GM19238 (cell line): ENCODE results near the gene LGSN.
A peak's percentile ranks its signal among the peaks of the same experiment; 100 is the strongest.
"Not testable (repeated sequence)": the region's sequence is repeated elsewhere in the genome, so short reads cannot be mapped to it uniquely, and the experiment has no call there.

ENCODE experiments used
- DNase-seq: peaks from one replicate; pipeline ENCODE4 v3.0.0; 2011; ENCODE audit warnings: low spot score; ENCODE audit not compliant: insufficient read length

The LGSN gene

GRCh38 chr6:63319939-63320338, at the start of gene LGSN:
LGSN (minus strand) TSS chr6:63319983; CDS start chr6:63319943, 40 bp downstream.
- DNase-seq: no peak

GRCh38 chr6:63368347-63368746, 48.6 kb upstream of the LGSN start:
- no peak for DNase-seq

- not testable (repeated sequence) for DNase-seq
Observed at GRCh38 chr6:63362500-63363120, 42.8 kb upstream of the LGSN start.

- not testable (repeated sequence) for DNase-seq
Observed at GRCh38 chr6:63357384-63357783, 37.6 kb upstream of the LGSN start.

- DNase-seq: no peak
Observed at GRCh38 chr6:63355632-63356031, 35.8 kb upstream of the LGSN start.

GRCh38 chr6:63353286-63353630, 33.5 kb upstream of the LGSN start:
- DNase-seq: no peak

- peak; percentile 38 for DNase-seq
Observed at GRCh38 chr6:63352544-63353285, 32.9 kb upstream of the LGSN start.

GRCh38 chr6:63352069-63352543, 32.3 kb upstream of the LGSN start:
- no peak for DNase-seq

GRCh38 chr6:63349401-63349800, 29.6 kb upstream of the LGSN start:
- no peak for DNase-seq

GRCh38 chr6:63348836-63349235, 29.1 kb upstream of the LGSN start:
- DNase-seq: no peak

- no peak for DNase-seq
Observed at GRCh38 chr6:63347599-63347998, 27.8 kb upstream of the LGSN start.

GRCh38 chr6:63346217-63346835, 26.5 kb upstream of the LGSN start:
- no peak for DNase-seq

GRCh38 chr6:63340351-63340750, 20.6 kb upstream of the LGSN start:
- DNase-seq: no peak

GRCh38 chr6:63334652-63335051, 14.9 kb upstream of the LGSN start:
- DNase-seq: not testable (repeated sequence)

- no peak for DNase-seq
Observed at GRCh38 chr6:63333440-63333839, 13.7 kb upstream of the LGSN start.

GRCh38 chr6:63326630-63327029, 6.8 kb upstream of the LGSN start:
- DNase-seq: not testable (repeated sequence)

GRCh38 chr6:63322981-63323380, 3.2 kb upstream of the LGSN start:
- no peak for DNase-seq

GRCh38 chr6:63321821-63322220, 2.0 kb upstream of the LGSN start:
- DNase-seq: no peak

GRCh38 chr6:63317641-63318040, 2.1 kb downstream of the LGSN start:
- DNase-seq: no peak

GRCh38 chr6:63316113-63316512, 3.7 kb downstream of the LGSN start:
- DNase-seq: no peak

- no peak for DNase-seq
Observed at GRCh38 chr6:63313111-63313510, 6.7 kb downstream of the LGSN start.

GRCh38 chr6:63307581-63308246, 12.1 kb downstream of the LGSN start:
- peak; percentile 3 for DNase-seq
